ENCODE measurements around the gene IGSF10.

- no peak for TF ChIP-seq ZFP3 (CRISPR knock-in tag; IDR thresholded peaks at IDR 0.05)
- TF ChIP-seq TSHZ2 (CRISPR knock-in tag; IDR thresholded peaks at IDR 0.05), result no peak
- no peak for TF ChIP-seq ZFP30 (CRISPR knock-in tag; IDR thresholded peaks at IDR 0.05)
Observed at GRCh38 chr3:151425627-151426340, 35.1 kb downstream of the IGSF10 start.
